Measurements from ENCODE around the gene ZFYVE27. TPM values are rescaled to one million over a fixed set of nuclear protein-coding genes. Genes with fewer than 3 reads are reported as not detected.

Gene ZFYVE27
- total and polyA plus RNA-seq, 7 experiments from 2014 or later, result 31.0 to 68.8 (median 54.7) TPM

- Mint-ChIP-seq H3K4me1 (peaks cover 7 to 12% (median 10%) of the 10 kb centered on the region in 7 donors), H3K9me3 (peaks cover 0 to 3% (median 0%) of the 10 kb centered on the region in 11 donors), H3K27ac (no peak overlapping the region), H3K27me3 (peaks cover 0 to 8% (median 3%) of the 10 kb centered on the region in 5 donors), H3K36me3 (no peaks in the 10 kb centered on the region), H3K4me3 (no peak overlapping the region)
- H3K9me3 ChIP-seq (ENCODE audit: control insufficient read depth in 2 of 3, low read length in 3 of 3), result no peaks in the 10 kb centered on the region
- no peak overlapping the region for H3K27ac ChIP-seq (ENCODE audit: low read depth, low read length)
- ChIA-PET CTCF (interaction anchor here (1.1 to 8.7 kb wide), 10 partner anchors 8 to 62 kb away, joined by 3 to 90 read pairs (median 7); partner anchors contain the start of genes AVPI1 and MARVELD1), POLR2A (interaction anchor here (1.3 to 1.6 kb wide), 2 partner anchors 30 to 54 kb away, joined by 3 read pairs; no protein-coding TSS in a partner anchor)
- H3K4me3 ChIP-seq (ENCODE audit: low read length), result no peak overlapping the region
- intact Hi-C loops (cut with micrococcal nuclease), result loop anchor here (1.0 to 10.0 kb wide), 8 partner anchors 17 to 403 kb away; partner anchors contain the start of genes ANKRD2 (in 2 of the 2) and R3HCC1L (in 1 of the 2)
- H3K27me3 ChIP-seq (ENCODE audit: control insufficient read depth in 2 of 2, insufficient read depth in 2 of 2, low read length in 2 of 2), result no peaks in the 10 kb centered on the region
- no peaks in the 10 kb centered on the region for H3K36me3 ChIP-seq (ENCODE audit: control insufficient read depth in 2 of 3, insufficient read depth in 3 of 3, low read length in 3 of 3)
- ATAC-seq (peak; percentile 83), DNase-seq (peak in 8 of 9 donors; percentile 32 to 58 (median 50))
- peaks cover 0 to 3% of the 10 kb centered on the region in 2 donors for H3K4me1 ChIP-seq (ENCODE audit: control insufficient read depth in 2 of 2, insufficient read depth in 2 of 2, low read length in 2 of 2)
Measured at GRCh38 chr10:97731346-97732051, 5.4 kb upstream of the ZFYVE27 start.

DNA sequence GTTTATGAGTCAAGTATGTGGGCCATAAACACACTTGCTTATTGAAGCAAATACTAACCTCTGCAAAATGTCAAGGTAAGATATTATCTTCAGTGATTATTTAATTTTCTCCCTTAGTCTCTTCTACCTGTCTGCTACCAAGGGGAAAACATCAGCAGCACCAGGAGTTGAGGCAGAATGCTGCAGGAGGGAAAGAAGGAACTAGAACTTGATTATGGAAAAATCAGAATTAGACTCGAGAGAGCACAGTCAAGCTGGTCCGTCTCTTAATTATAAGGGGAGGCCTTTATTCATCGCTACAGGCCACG, 4.9 kb upstream of the ZFYVE27 start:
- Mint-ChIP-seq H3K27me3 (peaks cover 0 to 8% (median 3%) of the 10 kb centered on the region in 5 donors), H3K4me3 (no peak overlapping the region), H3K36me3 (peaks cover 0 to 2% (median 0%) of the 10 kb centered on the region in 5 donors), H3K4me1 (peaks cover 7 to 17% (median 16%) of the 10 kb centered on the region in 7 donors), H3K9me3 (peaks cover 0 to 7% (median 0%) of the 10 kb centered on the region in 11 donors), H3K27ac (no peak overlapping the region)
- CTCF ChIA-PET, result interaction anchor here (1.1 to 8.7 kb wide), 9 partner anchors 8 to 63 kb away, joined by 3 to 90 read pairs (median 9); partner anchors contain the start of genes AVPI1 and MARVELD1
- Histone ChIP-seq H3K36me3 (ENCODE audit: control insufficient read depth in 2 of 3, insufficient read depth in 3 of 3, low read length in 3 of 3) (peaks cover 0 to under 1% (median 0%) of the 10 kb centered on the region in 3 experiments), H3K27me3 (ENCODE audit: control insufficient read depth in 2 of 2, insufficient read depth in 2 of 2, low read length in 2 of 2) (no peaks in the 10 kb centered on the region), H3K4me1 (ENCODE audit: control insufficient read depth in 2 of 2, insufficient read depth in 2 of 2, low read length in 2 of 2) (peaks cover 0 to 6% of the 10 kb centered on the region in 2 donors), H3K27ac (ENCODE audit: low read depth, low read length) (no peak overlapping the region), H3K9me3 (ENCODE audit: control insufficient read depth in 2 of 3, low read length in 3 of 3) (no peaks in the 10 kb centered on the region), H3K4me3 (ENCODE audit: low read length) (no peak overlapping the region)
- DNase-seq (no peak), ATAC-seq (no peak)
- POLR2A ChIA-PET, result interaction anchor here (0.6 to 1.3 kb wide), 2 partner anchors 31 to 54 kb away, joined by 3 read pairs; no protein-coding TSS in a partner anchor
- intact Hi-C loops (cut with micrococcal nuclease), result loop anchor here in 1 of 2 donors (10.0 kb wide), 1 partner anchor 403 kb away; the partner anchor contains the start of gene R3HCC1L

DNA sequence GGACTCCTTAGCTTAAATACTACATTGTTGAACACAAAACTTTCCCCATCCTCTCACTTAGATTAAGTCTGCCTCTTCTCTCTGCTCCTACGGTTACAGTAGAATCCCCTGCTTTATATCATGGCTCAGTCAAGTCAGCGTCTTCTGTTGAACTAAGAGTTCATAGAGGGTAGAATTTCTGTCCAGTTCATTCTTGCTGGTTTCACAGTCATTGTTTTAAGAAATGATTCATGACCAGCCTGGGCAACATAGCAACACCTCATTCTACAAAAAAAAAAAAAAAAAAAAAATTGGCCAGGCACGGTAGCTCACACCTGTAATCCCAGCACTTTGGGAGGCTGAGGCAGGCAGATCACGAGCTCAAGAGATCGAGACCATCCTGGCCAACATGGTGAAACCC, 3.7 kb upstream of the ZFYVE27 start:
- Histone ChIP-seq H3K9me3 (ENCODE audit: control insufficient read depth in 2 of 3, low read length in 3 of 3) (no peaks in the 10 kb centered on the region), H3K4me3 (ENCODE audit: low read length) (no peak overlapping the region), H3K4me1 (ENCODE audit: control insufficient read depth in 2 of 2, insufficient read depth in 2 of 2, low read length in 2 of 2) (peaks cover 8 to 11% of the 10 kb centered on the region in 2 donors), H3K27me3 (ENCODE audit: control insufficient read depth in 2 of 2, insufficient read depth in 2 of 2, low read length in 2 of 2) (no peaks in the 10 kb centered on the region), H3K27ac (ENCODE audit: low read depth, low read length) (no peak overlapping the region), H3K36me3 (ENCODE audit: control insufficient read depth in 2 of 3, insufficient read depth in 3 of 3, low read length in 3 of 3) (peaks cover 0 to 6% (median 0%) of the 10 kb centered on the region in 3 experiments)
- Mint-ChIP-seq H3K36me3 (peaks cover 0 to 5% (median 4%) of the 10 kb centered on the region in 5 donors), H3K27ac (no peak overlapping the region), H3K4me3 (no peak overlapping the region), H3K4me1 (peaks cover 15 to 27% (median 26%) of the 10 kb centered on the region in 7 donors), H3K27me3 (peaks cover 0 to 8% (median 3%) of the 10 kb centered on the region in 5 donors), H3K9me3 (peaks cover 0 to 7% (median 0%) of the 10 kb centered on the region in 11 donors)
- intact Hi-C loops (cut with micrococcal nuclease), result loop anchor here in 1 of 2 donors (10.0 kb wide), 1 partner anchor 402 kb away; the partner anchor contains the start of gene R3HCC1L
- ATAC-seq (no peak), DNase-seq (no peak)
- ChIA-PET POLR2A (interaction anchor here (1.3 kb wide), 1 partner anchor 56 kb away, joined by 3 read pairs; no protein-coding TSS in a partner anchor), CTCF (interaction anchor here (0.6 to 8.7 kb wide), 12 partner anchors 10 to 288 kb away, joined by 3 to 90 read pairs (median 4); partner anchors contain the start of gene AVPI1)

- Histone ChIP-seq H3K4me1 (ENCODE audit: control insufficient read depth in 2 of 2, insufficient read depth in 2 of 2, low read length in 2 of 2) (peaks cover 11 to 13% of the 10 kb centered on the region in 2 donors), H3K36me3 (ENCODE audit: control insufficient read depth in 2 of 3, insufficient read depth in 3 of 3, low read length in 3 of 3) (peaks cover 0 to 6% (median 0%) of the 10 kb centered on the region in 3 experiments), H3K27ac (ENCODE audit: low read depth, low read length) (no peak overlapping the region), H3K27me3 (ENCODE audit: control insufficient read depth in 2 of 2, insufficient read depth in 2 of 2, low read length in 2 of 2) (no peaks in the 10 kb centered on the region), H3K9me3 (ENCODE audit: control insufficient read depth in 2 of 3, low read length in 3 of 3) (no peaks in the 10 kb centered on the region), H3K4me3 (ENCODE audit: low read length) (no peak overlapping the region)
- intact Hi-C loops (cut with micrococcal nuclease), result loop anchor here in 1 of 2 donors (10.0 kb wide), 1 partner anchor 401 kb away; the partner anchor contains the start of gene R3HCC1L
- H3K9me3 Mint-ChIP-seq, result peaks cover 0 to 7% (median 0%) of the 10 kb centered on the region in 11 donors
- peaks cover 0 to 7% (median 3%) of the 10 kb centered on the region in 5 donors for H3K27me3 Mint-ChIP-seq
- H3K27ac Mint-ChIP-seq, result no peak overlapping the region
- H3K4me3 Mint-ChIP-seq, result no peak overlapping the region
- peaks cover 19 to 33% (median 31%) of the 10 kb centered on the region in 7 donors for H3K4me1 Mint-ChIP-seq
- ChIA-PET POLR2A (interaction anchor here (3.4 kb wide), 1 partner anchor 47 kb away, joined by 44 read pairs; the partner anchor contains the start of gene AVPI1), CTCF (interaction anchor here (0.6 to 8.7 kb wide), 7 partner anchors 24 to 289 kb away, joined by 3 to 90 read pairs (median 8); partner anchors contain the start of gene AVPI1)
- ATAC-seq (no peak), DNase-seq (no peak)
- peaks cover 0 to 6% (median 4%) of the 10 kb centered on the region in 5 donors for H3K36me3 Mint-ChIP-seq
Measured at GRCh38 chr10:97734021-97734420, 2.9 kb upstream of the ZFYVE27 start.

GRCh38 chr10:97736403-97736901, 476 bp upstream of the ZFYVE27 start:
- POLR2A ChIA-PET, result interaction anchor here (0.6 to 3.4 kb wide), 26 partner anchors 10 to 398 kb away, joined by 3 to 44 read pairs (median 4); partner anchors contain the start of genes AVPI1, GOLGA7B, MARVELD1 and R3HCC1L

More at GRCh38 chr10:97736403-97736901, 476 bp upstream of the ZFYVE27 start:
- Mint-ChIP-seq H3K27me3 (peaks cover 0 to 3% (median 0%) of the 10 kb centered on the region in 5 donors), H3K27ac (peak overlapping the region; percentile 95 to 99 (median 97)), H3K9me3 (peaks cover 0 to 7% (median 0%) of the 10 kb centered on the region in 11 donors), H3K36me3 (peaks cover 0 to 24% (median 12%) of the 10 kb centered on the region in 5 donors), H3K4me3 (peak overlapping the region; percentile 88 to 98 (median 94)), H3K4me1 (peaks cover 18 to 57% (median 54%) of the 10 kb centered on the region in 7 donors)
- Histone ChIP-seq H3K9me3 (ENCODE audit: control insufficient read depth in 2 of 3, low read length in 3 of 3) (no peaks in the 10 kb centered on the region), H3K27ac (ENCODE audit: low read depth, low read length) (peak overlapping the region; percentile 99), H3K4me3 (ENCODE audit: low read length) (peak overlapping the region; percentile 86), H3K27me3 (ENCODE audit: control insufficient read depth in 2 of 2, insufficient read depth in 2 of 2, low read length in 2 of 2) (no peaks in the 10 kb centered on the region), H3K4me1 (ENCODE audit: control insufficient read depth in 2 of 2, insufficient read depth in 2 of 2, low read length in 2 of 2) (peaks cover 18% of the 10 kb centered on the region in 2 donors), H3K36me3 (ENCODE audit: control insufficient read depth in 2 of 3, insufficient read depth in 3 of 3, low read length in 3 of 3) (peaks cover 0 to 6% (median 4%) of the 10 kb centered on the region in 3 experiments)
- ATAC-seq, result peak; percentile 5
- CTCF ChIA-PET, result interaction anchor here (0.7 to 8.7 kb wide), 9 partner anchors 21 to 59 kb away, joined by 3 to 90 read pairs (median 5); partner anchors contain the start of gene AVPI1
- intact Hi-C loops (cut with micrococcal nuclease), result loop anchor here (2.0 to 10.0 kb wide), 7 partner anchors 60 to 1996 kb away; partner anchors contain the start of genes COX15 (in 1 of the 2), CUTC (in 1 of the 2), MMS19 (in 1 of the 2) and MORN4 (in 1 of the 2)
- DNase-seq, result peak in 1 of 9 donors; percentile 9
